Stimulated activated CD4-positive, alpha-beta T cell treated with anti-CD3 and anti-CD28 coated beads, Interleukin-4, amount 100 ng/mL, for 1 hour (primary cell): Measurements from ENCODE around the gene SCNM1.
"Not testable (repeated sequence)": the region's sequence is repeated elsewhere in the genome, so short reads cannot be mapped to it uniquely, and the experiment has no call there.

ENCODE experiments used
- DNase-seq: peaks from one replicate; pipeline ENCODE4 v3.0.0-alpha.2; 2020

Gene SCNM1

GRCh38 chr1:151194894-151195594, 29.1 kb downstream of the SCNM1 start:
- DNase-seq = not testable (repeated sequence)

GRCh38 chr1:151196292-151196800, 30.4 kb downstream of the SCNM1 start:
- DNase-seq = peak; percentile 23

- DNase-seq = no peak
These were observed 31.9 kb downstream of the SCNM1 start for GRCh38 chr1:151197863-151198253.

- DNase-seq = peak; percentile 99
These were observed 32.5 kb downstream of the SCNM1 start, which contains the start of gene PIP5K1A for GRCh38 chr1:151198254-151199127. PIP5K1A (plus strand) TSS chr1:151198552; CDS start chr1:151198997, 445 bp downstream.

- peak; percentile 7 for DNase-seq
These were observed 34.1 kb downstream of the SCNM1 start for GRCh38 chr1:151199873-151200581.

- DNase-seq = not testable (repeated sequence)
These were observed 39.5 kb downstream of the SCNM1 start for GRCh38 chr1:151205381-151205965.

GRCh38 chr1:151210830-151211229, 44.9 kb downstream of the SCNM1 start:
- DNase-seq = no peak

- DNase-seq = no peak
These were observed 46.2 kb downstream of the SCNM1 start for GRCh38 chr1:151211972-151212705.

- DNase-seq = no peak
These were observed 47.6 kb downstream of the SCNM1 start for GRCh38 chr1:151213560-151213959.
